Measurements from ENCODE around the gene CLDN3. TPM values are rescaled to one million over a fixed set of nuclear protein-coding genes. Genes with fewer than 3 reads are reported as not detected.
A peak's percentile ranks its signal among the peaks of the same experiment; 100 is the strongest.

CLDN3 gene
- total and polyA plus RNA-seq, 10 of the 15 experiments (the other 5 are each of a cell fraction or from before 2014, with no cell fraction given), result 0.05 TPM; not detected in 9

- TF ChIP-seq TCF3 (IDR thresholded peaks at IDR 0.05; ENCODE audit: borderline replicate concordance, insufficient read depth, low read depth, low read length), result no peak
- no peak for TF ChIP-seq PKNOX1 (IDR thresholded peaks at IDR 0.05)
- no peak for TF ChIP-seq BRCA1 (IDR thresholded peaks at IDR 0.05; ENCODE audit: low read depth, low read length)
- TF ChIP-seq BCL11A (IDR thresholded peaks at IDR 0.05; ENCODE audit: low read depth, low read length), result no peak
- no peak for TF ChIP-seq ZNF384 (IDR thresholded peaks at IDR 0.05; ENCODE audit: borderline replicate concordance, low read depth, low read length)
- TF ChIP-seq MTA3 (IDR thresholded peaks at IDR 0.05; ENCODE audit: borderline replicate concordance, low read length), result no peak
- TF ChIP-seq ZNF24 (IDR thresholded peaks at IDR 0.05), result no peak
- no peak for TF ChIP-seq E2F8 (IDR thresholded peaks at IDR 0.05; ENCODE audit: low read depth, partially characterized antibody)
- TF ChIP-seq TCF12 (IDR thresholded peaks at IDR 0.05; ENCODE audit: low read depth, low read length), result peak; percentile 71; the same call in 1 of the 2 replicates
- TF ChIP-seq TARDBP (IDR thresholded peaks at IDR 0.05; ENCODE audit: borderline replicate concordance), result no peak
- TF ChIP-seq, protein P1, sequence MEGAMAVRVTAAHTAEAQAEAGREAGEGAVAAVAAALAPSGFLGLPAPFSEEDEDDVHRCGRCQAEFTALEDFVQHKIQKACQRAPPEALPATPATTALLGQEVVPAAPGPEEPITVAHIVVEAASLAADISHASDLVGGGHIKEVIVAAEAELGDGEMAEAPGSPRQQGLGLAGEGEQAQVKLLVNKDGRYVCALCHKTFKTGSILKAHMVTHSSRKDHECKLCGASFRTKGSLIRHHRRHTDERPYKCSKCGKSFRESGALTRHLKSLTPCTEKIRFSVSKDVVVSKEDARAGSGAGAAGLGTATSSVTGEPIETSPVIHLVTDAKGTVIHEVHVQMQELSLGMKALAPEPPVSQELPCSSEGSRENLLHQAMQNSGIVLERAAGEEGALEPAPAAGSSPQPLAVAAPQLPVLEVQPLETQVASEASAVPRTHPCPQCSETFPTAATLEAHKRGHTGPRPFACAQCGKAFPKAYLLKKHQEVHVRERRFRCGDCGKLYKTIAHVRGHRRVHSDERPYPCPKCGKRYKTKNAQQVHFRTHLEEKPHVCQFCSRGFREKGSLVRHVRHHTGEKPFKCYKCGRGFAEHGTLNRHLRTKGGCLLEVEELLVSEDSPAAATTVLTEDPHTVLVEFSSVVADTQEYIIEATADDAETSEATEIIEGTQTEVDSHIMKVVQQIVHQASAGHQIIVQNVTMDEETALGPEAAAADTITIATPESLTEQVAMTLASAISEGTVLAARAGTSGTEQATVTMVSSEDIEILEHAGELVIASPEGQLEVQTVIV (IDR thresholded peaks at IDR 0.05; ENCODE audit: borderline replicate concordance, partially characterized antibody), result no peak
- TF ChIP-seq USF2 (IDR thresholded peaks at IDR 0.05; ENCODE audit: borderline replicate concordance, low read depth, low read length), result peak; percentile 51
- no peak for TF ChIP-seq ZBED1 (IDR thresholded peaks at IDR 0.05; ENCODE audit: borderline replicate concordance)
- TF ChIP-seq ATF3 (IDR thresholded peaks at IDR 0.05; ENCODE audit: borderline replicate concordance, extremely low read depth, low read depth, low read length), result no peak
- TF ChIP-seq RAD51 (IDR thresholded peaks at IDR 0.05), result peak; percentile 88
- no peak for TF ChIP-seq SKIL (IDR thresholded peaks at IDR 0.05; ENCODE audit: low read depth, poor library complexity, severe bottlenecking)
- TF ChIP-seq ZNF622 (IDR thresholded peaks at IDR 0.05), result no peak
Measured at GRCh38 chr7:73742753-73743641, 27.1 kb downstream of the CLDN3 start (continued).

Data from GM12878 (cell line).